ENCODE results near the gene MGA. TPM values are rescaled to one million over a fixed set of nuclear protein-coding genes. Genes with fewer than 3 reads are reported as not detected.

MGA gene
- total RNA-seq, 1 donor from 2014 or later, result 43.1 TPM

GRCh38 chr15:41650806-41651205 is 9.4 kb upstream of the MGA start:
- DNase-seq (ENCODE audit: low read depth), result no peak
- no peak for TF ChIP-seq CTCF (IDR thresholded peaks at IDR 0.05; ENCODE audit: insufficient read depth, low read length, poor library complexity, severe bottlenecking)
- no peaks in the 10 kb centered on the region for H3K36me3 ChIP-seq (ENCODE audit: control insufficient read depth, insufficient read depth, low read length)
- no peaks in the 10 kb centered on the region for H3K27me3 ChIP-seq (ENCODE audit: control insufficient read depth, insufficient read depth, low read length)
- no peak overlapping the region for H3K4me3 ChIP-seq (ENCODE audit: low read depth, low read length)

GRCh38 chr15:41651373-41651772 is 8.8 kb upstream of the MGA start:
- DNase-seq (ENCODE audit: low read depth), result no peak
- Histone ChIP-seq H3K27me3 (ENCODE audit: control insufficient read depth, insufficient read depth, low read length) (no peaks in the 10 kb centered on the region), H3K36me3 (ENCODE audit: control insufficient read depth, insufficient read depth, low read length) (no peaks in the 10 kb centered on the region), H3K4me3 (ENCODE audit: low read depth, low read length) (no peak overlapping the region)
- TF ChIP-seq CTCF (IDR thresholded peaks at IDR 0.05; ENCODE audit: insufficient read depth, low read length, poor library complexity, severe bottlenecking), result no peak

GRCh38 chr15:41653760-41654159 is 6.4 kb upstream of the MGA start:
- Histone ChIP-seq H3K4me3 (ENCODE audit: low read depth, low read length) (no peak overlapping the region), H3K27me3 (ENCODE audit: control insufficient read depth, insufficient read depth, low read length) (no peaks in the 10 kb centered on the region), H3K36me3 (ENCODE audit: control insufficient read depth, insufficient read depth, low read length) (no peaks in the 10 kb centered on the region)
- TF ChIP-seq CTCF (IDR thresholded peaks at IDR 0.05; ENCODE audit: insufficient read depth, low read length, poor library complexity, severe bottlenecking), result no peak
- DNase-seq (ENCODE audit: low read depth), result no peak

GRCh38 chr15:41655716-41656115 is 4.5 kb upstream of the MGA start:
- no peaks in the 10 kb centered on the region for H3K36me3 ChIP-seq (ENCODE audit: control insufficient read depth, insufficient read depth, low read length)
- no peak for TF ChIP-seq CTCF (IDR thresholded peaks at IDR 0.05; ENCODE audit: insufficient read depth, low read length, poor library complexity, severe bottlenecking)
- no peak for DNase-seq (ENCODE audit: low read depth)
- no peaks in the 10 kb centered on the region for H3K27me3 ChIP-seq (ENCODE audit: control insufficient read depth, insufficient read depth, low read length)
- no peak overlapping the region for H3K4me3 ChIP-seq (ENCODE audit: low read depth, low read length)

GRCh38 chr15:41656188-41656587 is 4.0 kb upstream of the MGA start:
- DNase-seq (ENCODE audit: low read depth), result no peak

More at GRCh38 chr15:41656188-41656587, 4.0 kb upstream of the MGA start:
- no peak for TF ChIP-seq CTCF (IDR thresholded peaks at IDR 0.05; ENCODE audit: insufficient read depth, low read length, poor library complexity, severe bottlenecking)
- Histone ChIP-seq H3K4me3 (ENCODE audit: low read depth, low read length) (no peak overlapping the region), H3K27me3 (ENCODE audit: control insufficient read depth, insufficient read depth, low read length) (no peaks in the 10 kb centered on the region), H3K36me3 (ENCODE audit: control insufficient read depth, insufficient read depth, low read length) (no peaks in the 10 kb centered on the region)
